HG03378 (cell line): ENCODE results near the gene NPB.
A peak's percentile ranks its signal among the peaks of the same experiment; 100 is the strongest.

ENCODE experiments used
- ATAC-seq: cut with Tn5 transposase; IDR thresholded peaks from one replicate; pipeline ENCODE4 v1.9.1; 2021; ENCODE audit warnings: mild to moderate bottlenecking, moderate library complexity; ENCODE audit not compliant: unreplicated experiment

NPB gene

DNA sequence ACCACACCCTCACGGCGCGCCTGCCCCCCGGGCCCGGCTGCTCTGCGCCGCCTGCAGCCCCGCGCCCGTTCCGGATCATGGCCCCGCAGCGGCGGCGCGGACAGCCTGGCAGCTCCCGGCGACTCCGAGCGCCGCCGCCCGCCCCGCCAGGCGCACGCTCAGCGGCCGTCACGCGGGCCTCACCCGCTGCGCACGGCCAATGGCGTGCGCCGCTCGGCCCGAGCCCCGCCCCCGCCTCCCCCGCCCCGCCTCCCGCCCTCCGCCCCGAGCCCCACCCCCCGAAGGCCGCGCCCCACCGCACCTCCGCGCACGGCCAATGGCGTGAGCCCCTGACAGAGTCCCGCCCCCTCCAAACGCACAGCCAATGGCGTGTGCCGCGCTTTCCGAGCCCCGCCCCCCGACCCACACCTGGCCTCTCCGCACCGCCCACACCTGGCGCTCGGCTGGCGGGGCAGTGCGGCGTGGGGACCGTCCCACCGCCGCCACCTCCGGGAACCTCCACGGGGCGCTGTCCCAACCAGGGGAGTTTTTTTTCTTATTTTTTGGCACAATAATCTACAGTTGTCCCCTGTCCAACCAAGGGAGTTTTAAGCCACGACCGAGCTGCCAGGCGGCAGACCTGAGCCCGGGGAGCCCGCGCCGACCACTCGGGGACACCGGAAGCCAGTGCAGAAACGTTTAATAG is 9.4 kb downstream of the NPB start, which contains the start of gene PCYT2:
PCYT2 (minus strand) TSS at position 123 of the 685 bp plus-strand sequence; CDS start at position 79, 44 bp downstream.
- no peak for ATAC-seq

DNA sequence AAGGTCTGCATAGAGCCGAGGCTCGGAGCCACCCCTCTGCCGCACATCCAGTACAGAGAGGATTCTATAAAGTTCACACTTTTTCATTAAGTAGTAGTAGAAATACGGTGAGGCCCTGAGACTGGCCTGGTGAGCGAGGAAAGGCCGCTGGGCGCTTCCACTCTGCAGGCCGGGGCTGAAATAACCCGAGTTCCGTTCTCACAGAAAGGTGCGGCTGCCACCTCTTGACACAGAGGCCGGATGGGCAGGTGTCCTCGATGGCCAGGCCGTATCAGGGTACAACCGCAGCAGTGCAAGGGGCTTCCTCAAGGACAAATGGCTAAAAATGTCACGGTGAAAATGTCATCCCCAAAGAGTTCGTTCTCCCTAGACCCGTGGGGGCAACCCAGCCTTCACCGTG is 9.9 kb downstream of the NPB start:
- no peak for ATAC-seq

DNA sequence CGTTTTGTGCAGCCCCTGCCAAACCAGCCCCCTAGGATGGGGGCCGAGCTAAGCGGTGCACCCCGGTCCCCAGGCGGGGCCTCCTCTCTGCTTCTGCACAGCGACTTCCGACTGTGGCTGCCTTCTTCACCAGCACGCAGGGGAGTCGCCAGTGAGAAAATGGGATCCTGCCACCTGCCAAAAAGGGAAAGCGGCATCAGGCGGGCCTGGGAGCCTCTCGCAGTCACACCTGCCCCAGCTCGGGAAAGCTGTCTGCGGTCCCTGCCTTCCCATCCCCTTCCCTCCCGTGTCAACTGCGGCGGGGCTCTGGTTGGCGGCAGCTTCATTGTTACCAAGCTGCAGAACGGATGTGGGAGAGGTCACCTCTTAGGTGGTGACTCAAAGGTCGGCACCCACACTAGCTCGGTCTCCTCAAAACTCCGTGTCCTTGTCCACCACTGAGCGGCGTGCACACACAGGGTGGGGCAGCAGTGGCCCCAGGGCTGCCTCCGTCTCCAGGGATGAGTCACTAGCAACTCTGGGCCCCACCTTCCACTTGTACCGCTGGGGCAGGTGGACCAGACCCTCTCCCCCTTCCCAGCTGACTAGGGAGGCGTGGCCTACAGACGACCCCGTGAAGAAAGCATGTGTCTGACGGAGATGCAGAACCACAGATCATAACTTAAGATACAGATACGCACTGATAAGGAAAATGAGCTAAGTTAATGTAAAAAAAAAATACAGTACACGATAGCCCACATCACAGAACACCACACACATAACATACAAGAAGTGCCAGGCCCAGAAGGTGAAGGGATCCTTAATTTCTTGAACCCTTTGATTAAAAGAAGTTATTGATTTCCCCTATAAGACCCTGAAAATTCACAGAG is 10.6 kb downstream of the NPB start:
- no peak for ATAC-seq

DNA sequence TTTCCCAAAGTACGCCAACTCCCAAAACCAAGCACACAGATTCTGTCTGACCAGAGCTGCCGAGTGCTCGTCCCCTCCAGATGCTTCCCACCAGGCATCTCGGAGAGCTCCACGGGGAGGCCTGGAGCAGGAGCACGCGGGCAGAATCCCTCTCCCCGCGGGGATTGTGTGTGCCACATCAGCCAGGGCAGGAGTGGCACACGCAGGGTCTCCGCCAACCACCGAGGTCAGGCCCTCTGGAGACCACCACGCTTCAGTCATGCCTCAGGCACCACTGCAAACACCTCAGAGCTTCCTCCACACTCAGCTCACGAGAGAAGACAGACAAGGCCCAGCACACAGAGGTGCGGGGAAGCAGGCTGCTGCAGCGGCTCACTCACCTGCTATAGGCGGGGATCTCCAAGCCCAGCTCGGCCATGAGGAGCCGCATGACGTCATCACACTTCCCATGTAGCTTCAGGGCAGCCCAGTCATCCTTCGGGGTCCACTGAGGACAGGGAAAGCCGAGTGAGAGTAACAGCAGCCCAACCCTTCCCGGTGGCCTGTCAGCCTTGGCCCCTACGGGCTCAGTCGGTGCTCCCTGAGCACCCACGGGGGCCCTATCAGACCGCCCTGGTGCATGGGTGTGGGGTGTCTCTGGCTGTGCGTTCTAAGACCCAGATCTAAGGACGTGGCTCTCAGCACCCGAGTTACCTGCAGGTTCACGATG is 11.5 kb downstream of the NPB start:
- no peak for ATAC-seq

DNA sequence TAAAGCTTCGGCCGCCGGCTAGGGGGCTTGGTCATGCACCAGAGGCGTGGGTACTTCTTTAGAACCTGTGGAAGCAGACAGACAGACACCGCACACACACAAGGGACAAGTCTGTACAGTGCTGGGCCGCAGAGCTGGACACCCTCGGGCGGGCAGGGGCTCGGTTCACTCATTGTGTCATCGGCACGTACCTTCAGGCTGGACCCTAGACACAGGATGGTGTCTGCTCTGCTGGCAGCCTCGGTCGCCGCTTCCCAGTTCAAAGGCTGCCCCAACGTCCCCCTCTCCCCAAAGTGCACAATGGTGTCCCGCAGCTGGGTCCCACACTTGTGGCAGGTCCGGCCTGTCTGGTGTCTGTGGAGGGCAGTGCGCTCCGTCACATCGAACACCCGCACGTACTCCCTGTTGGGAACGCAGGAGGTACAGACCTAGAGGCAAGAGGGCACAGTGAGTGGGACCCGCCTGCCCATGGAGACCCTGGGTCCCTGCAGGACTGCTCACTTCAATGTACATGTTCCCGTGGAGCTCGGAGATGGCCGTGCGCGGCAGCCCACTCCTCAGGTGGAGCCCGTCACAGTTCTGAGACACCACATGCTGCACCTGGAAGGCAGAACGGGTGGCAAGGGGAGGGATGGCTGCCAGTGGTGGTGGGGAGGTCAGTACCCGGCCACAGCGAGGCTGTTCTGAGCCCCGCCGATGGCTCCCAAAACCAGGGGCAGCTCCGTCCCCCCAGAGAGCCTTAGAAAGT is 12.2 kb downstream of the NPB start:
- ATAC-seq: no peak

DNA sequence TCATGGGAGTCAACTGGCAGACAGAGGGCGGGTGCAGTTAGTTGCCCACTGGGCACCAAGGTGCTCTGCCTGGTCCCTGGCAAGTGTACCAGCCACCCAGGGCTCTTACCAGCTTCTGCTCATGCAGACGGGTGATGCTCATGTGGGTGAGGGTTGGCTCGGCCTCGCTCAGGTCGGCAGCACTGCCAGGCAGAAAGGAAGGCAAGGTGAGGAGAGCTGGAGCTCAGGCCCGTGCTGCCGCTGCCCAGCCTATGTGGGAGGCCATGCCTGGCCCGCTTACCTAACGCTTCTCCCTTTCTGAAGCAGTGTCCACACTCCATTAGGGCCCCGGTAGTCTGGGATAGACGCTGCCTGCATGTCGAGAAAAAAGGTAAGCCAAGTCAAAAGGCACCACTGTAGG is 13.3 kb downstream of the NPB start:
- no peak for ATAC-seq

DNA sequence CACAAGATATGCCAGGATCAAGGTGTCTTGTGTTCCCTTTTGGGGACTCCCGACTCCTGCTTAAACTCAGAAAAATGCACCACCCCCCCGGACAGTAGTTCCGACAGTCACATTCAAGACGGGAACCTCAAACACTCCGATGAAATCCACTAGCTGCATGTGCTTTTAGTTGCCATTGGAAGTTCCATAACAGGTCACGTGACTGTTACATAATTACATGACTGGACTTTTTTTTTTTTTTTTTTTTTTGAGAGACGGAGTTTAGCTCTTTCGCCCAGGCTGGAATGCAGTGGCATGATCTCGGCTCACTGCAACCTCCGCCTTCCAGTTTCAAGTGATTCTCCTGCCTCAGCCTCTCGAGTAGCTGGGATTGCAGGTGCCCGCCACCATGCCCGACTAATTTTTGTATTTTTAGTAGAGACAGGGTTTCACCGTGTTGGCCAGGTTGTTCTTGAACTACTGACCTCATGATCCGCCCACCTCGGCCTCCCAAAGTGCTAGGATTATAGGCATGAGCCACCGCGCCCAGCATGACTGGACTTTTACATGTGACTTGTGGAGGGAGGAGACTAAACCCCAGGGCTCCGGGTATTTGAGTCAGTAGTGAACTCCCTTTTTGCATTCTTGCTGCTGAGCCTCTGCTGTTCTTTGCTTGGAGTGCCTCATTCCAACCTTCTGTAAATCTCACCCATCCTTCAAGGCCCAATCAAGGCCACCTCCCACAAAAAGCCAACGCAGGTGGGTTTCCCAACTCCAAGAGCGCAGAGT is 14.4 kb downstream of the NPB start:
- no peak for ATAC-seq

DNA sequence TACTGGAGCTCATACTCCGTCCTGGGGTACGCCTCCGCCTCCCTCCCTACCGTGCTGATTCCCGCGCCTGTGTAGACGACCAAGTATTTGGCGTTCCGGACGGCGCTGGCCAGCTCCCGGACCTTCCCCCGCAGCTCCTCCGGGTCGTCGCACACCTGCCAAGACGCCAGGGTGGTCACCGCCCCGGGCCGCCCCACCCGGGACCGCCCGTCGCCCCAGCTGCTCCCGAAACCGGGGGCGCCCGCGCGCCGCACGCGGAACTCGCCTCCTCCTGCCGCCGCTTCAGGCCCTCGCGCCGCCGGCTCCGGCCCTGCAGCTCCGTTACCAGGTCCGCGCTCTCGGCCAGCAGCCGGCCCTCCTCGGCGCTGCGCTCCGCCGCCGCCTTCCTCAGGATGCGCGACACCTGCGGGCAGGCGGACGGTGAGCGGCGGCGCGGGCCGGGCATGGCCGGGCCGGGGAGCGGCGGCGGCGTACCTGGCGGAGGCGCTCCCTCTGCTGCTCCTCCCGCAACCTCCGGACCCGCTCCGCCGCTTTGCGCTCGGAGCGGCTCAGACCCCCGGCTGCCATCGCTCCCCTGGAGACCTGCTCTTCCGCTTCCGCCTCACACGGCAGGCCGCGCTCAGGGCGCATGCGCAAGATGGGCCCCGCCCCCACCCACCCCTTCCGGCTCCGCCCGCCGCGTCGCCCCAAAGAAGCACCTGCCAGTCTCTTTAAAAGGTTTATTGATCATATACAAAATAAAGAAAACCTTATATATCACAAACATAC is 15.7 kb downstream of the NPB start, which contains the start of gene SIRT7:
SIRT7 (minus strand) TSS at position 612 of the 768 bp plus-strand sequence; CDS start at position 567, 45 bp downstream.
- peak; percentile 41 for ATAC-seq

DNA sequence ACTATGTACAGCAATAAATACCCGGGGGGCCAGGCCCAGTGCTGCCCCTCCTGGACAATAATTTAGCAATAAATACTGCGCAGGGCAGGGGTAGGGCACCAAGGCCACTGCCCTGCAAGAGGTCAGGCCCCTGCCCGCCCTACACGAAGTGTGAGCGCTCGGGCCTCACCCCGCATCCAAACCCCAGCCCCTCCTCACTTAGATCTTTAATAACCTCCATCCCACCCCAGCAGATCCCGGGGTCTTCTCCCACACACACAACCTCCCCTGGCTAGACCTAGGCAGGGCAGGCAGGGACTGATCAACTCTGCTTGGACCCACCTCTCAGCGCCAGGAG is 16.3 kb downstream of the NPB start:
- peak; percentile 34 for ATAC-seq

DNA sequence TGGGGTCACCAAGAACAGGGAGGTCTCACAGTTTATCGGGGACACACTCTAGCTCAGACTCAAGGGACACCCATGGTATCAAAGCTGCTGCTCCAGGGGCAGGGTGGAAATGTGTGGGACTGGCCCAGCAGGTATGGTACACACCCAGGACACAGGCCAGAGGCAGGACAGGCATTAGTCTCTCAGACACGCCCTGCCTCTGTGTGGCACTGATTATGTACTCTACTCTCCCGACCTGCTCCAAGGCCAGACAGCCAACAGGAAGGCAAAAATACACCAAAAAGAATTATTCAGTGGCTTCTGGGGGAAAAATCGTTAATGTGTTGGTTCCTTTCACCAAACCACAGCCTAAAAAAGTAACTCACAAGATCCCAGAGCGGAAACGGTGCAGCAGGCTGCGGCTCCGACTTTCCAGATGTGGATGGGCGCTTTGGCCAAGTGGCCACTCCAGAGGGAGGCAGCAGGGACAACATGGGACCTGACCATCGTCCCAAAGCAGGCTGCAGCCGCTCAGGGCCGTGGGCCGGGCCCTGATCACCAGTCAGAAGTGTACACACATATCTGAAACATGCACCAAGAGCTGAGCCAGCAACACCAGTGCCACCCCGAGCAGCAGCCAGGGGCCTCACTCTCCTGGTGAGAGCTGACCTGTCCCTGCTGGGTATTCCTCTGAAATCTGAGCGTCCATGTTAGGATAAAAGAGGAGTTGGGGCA is 17.0 kb downstream of the NPB start:
- no peak for ATAC-seq

DNA sequence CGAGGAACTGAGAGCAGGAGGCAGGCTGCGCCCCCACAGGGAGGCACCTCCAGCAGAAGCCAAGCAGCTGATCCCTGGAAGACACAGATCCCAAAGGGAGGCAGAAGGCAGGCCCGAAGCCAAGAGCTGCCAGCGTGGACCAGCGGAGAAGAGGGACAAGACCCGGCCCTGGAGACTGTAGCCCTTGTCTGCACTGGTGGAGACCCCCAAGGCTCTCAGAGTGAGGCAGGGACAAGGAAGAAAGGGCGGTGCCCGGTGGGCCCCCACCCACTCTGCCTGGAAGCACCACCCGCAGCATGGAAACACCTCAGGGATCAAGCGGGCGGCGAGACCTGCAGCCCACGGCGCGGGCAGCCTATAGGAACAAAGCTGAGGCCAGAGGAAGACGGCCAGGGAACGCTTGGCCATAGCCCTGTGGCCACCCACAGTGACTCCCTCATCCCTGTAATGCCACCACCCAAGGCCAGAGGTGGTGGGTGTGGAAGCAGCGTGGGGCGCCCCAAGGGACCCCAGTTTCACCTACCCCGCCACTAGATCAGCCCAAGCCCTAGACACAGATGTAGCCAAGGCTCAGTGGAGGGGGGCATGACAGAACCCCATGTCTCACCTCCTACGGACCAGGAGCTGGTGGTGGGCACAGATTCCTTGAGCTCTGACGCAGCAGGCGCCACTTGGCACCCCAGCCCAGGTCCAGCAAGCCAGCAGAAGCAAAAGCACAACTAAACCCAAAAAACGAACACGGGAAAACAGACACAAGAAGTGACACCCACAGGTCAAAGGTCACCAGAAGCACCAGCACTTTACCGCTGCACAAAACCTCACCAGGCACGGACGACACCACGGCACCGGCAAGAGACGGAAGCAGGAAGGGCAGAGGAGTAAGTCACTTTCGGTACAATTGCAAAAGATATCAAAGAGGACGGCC is 18.8 kb downstream of the NPB start:
- ATAC-seq: no peak

DNA sequence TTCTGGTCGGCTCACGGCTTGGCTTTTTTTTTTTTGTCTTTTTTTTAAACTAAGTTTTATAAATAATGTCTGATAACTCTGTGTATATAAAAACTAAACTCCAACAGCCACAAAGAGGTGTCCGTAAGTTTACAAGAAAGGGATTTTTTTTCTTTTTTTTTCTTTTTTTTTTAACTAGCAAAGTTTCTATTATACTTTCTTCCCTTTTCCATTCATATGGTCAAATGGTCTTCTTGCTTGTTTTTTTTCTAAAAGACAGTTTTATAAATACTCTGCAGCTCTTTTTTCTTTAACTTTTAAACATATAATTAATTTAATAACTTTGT is 19.5 kb downstream of the NPB start:
- ATAC-seq: no peak

DNA sequence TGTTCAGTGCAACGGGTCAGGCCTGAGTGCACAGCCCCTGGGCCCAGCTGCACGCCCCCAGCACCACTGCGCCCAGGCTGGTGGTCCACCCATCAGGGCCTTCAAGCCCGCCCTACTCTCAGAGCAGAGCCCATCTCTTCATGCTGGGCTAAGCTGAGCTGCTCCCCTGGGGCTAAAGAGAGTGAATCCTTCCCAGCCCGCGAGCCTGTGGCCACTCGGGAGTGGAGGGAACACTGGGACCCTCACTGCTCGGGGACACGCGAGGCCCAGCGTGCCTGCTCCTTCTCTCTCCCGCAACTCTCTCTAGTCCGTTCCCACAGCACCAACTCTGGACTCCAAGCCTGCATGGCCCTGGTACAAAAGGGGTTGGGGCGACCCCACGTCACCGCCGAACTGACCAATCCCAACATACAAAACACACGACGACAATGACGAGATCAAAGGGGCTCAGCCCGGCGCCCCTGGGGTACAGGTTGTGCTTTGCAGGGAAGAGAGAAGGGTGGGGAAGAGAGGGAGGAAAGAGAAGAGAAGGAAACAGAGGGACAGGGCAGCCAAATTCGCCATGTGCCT is 20.0 kb downstream of the NPB start:
- no peak for ATAC-seq

DNA sequence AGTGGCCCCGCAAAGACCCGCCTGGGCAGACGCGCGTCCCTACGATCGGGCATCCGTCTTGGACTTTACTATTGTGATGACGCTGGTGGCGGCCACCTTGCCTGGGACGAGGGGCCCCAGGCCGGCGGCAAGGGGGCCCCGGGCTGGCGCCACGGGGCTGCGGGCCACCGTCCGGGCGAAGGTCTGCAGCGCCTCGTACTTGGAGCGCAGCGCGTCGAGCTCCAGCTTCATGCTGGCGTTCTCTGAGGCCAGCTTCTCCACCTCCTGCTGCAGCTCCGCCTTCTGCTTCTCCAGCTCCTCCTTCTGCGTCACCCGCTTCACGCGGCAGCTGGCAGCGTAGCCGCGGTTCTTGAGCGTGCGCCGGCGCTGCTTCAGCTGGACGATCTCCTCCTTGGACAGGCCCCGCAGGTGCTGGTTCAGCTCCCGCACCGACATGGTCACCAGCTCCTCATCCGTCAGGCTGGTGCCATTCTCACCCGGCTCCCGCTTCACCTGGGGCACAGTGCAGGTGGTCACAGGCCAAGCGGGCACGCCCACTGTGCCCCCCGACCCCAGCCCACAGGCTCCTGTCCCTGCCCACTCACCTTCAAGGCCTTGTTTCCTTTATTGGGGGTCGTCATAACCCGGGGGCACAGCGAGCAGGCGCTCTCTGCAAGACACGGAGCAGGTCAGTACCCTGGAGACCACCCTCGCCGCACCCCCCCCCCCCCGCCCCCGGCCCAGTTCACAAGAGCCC is 20.7 kb downstream of the NPB start:
- ATAC-seq: no peak

DNA sequence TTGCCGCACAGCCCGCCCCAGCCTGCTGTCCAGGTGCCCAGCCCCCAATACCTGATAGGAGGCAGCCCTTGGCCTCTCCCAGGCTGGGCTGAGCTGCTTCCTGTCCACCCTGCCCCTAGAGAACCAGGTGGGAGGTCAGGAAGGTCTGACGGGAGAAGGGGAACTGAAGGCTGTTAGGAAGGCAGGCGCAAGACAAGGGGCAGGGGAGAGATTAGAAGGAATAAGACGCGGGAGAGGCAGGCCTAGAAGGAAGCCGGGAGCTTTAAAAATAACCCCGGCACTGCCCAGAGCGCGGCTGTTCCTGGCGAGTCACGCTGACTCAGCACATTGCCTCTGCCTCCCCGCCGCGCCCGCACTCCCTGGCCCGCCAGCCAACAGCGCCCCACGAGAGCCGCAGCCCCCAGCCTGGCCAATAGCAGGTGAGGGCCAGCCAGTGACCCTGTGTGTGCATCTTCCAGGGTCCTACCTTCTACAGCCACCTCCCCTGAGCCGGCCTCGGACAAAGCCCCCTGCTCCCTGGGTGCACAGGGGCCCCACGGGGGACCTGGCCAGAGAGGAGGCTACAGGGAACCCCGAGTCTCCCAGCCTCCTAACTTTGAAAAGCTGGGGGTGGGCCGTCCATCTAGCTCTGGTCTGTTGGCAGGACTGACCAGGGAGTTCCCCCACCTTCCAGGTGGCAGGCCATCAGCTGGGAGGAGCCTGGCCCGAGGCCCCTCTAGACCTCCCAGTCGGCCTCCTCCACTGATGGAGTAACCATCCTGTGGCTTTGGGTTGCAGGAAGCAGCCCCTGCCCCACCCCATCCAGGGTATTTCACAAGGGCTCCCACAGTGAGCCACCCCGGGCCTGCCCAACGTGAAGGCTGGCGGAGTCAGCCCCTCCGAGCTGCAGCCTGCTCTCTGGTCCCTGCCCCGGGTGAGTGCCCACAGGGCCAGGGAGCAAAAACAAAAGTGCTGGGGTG is 21.5 kb downstream of the NPB start:
- ATAC-seq: no peak
